ENCODE measurements around the gene OR51T1.

Gene OR51T1

GRCh38 chr11:4922304-4922703 lies 40.6 kb downstream of the OR51T1 start:
- H3K4me3 ChIP-seq (ENCODE audit: control insufficient read depth, low read depth, low read length): no peak overlapping the region
- TF ChIP-seq, protein P1, sequence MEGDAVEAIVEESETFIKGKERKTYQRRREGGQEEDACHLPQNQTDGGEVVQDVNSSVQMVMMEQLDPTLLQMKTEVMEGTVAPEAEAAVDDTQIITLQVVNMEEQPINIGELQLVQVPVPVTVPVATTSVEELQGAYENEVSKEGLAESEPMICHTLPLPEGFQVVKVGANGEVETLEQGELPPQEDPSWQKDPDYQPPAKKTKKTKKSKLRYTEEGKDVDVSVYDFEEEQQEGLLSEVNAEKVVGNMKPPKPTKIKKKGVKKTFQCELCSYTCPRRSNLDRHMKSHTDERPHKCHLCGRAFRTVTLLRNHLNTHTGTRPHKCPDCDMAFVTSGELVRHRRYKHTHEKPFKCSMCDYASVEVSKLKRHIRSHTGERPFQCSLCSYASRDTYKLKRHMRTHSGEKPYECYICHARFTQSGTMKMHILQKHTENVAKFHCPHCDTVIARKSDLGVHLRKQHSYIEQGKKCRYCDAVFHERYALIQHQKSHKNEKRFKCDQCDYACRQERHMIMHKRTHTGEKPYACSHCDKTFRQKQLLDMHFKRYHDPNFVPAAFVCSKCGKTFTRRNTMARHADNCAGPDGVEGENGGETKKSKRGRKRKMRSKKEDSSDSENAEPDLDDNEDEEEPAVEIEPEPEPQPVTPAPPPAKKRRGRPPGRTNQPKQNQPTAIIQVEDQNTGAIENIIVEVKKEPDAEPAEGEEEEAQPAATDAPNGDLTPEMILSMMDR (conservative IDR thresholded peaks at IDR 0.05; ENCODE audit: control insufficient read depth, insufficient read depth, low read depth, low read length): no peak
- no peak for DNase-seq (ENCODE audit: low read depth)

DNA sequence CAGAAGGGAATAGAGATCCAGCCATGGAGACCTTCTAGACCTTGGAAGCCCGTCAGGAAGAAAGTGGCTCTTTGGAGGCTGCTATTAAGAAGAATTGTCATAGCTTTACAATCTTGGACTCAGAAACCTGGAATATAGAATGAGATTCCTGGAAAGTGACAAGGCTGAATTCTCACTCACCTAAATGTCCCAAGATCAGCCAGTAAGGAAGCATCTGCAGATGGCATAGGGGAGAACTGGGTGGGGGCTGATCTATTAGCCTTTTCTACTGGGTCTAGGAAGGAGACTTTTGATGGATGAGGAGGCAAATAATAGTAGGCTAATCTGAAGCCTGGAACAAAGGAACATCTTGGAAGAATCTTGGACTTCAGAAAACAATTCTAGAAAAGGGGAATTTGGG lies 42.5 kb downstream of the OR51T1 start, which contains the start of gene OR51G1:
Gene OR51G1 (minus strand): TSS at position 101 of the 400 bp plus-strand sequence. CDS start 0 bp downstream, at position 101.
- DNase-seq (ENCODE audit: low read depth): no peak
- TF ChIP-seq, protein P1 (conservative IDR thresholded peaks at IDR 0.05; ENCODE audit: control insufficient read depth, insufficient read depth, low read depth, low read length): no peak

GRCh38 chr11:4926608-4927007 lies 44.9 kb downstream of the OR51T1 start:
- DNase-seq (ENCODE audit: low read depth): peak; percentile 2
- TF ChIP-seq, protein P1 (conservative IDR thresholded peaks at IDR 0.05; ENCODE audit: control insufficient read depth, insufficient read depth, low read depth, low read length): no peak
- no peak overlapping the region for H3K4me3 ChIP-seq (ENCODE audit: control insufficient read depth, low read depth, low read length)

More for the DNA sequence above, 42.5 kb downstream of the OR51T1 start, which contains the start of gene OR51G1:
- H3K4me3 ChIP-seq (ENCODE audit: control insufficient read depth, low read depth, low read length): no peak within 1 kb of the TSS
